Endothelial cell of umbilical vein (primary cell): ENCODE measurements around the gene THSD1. TPM values are rescaled to one million over a fixed set of nuclear protein-coding genes. Genes with fewer than 3 reads are reported as not detected.
"Not testable (repeated sequence)": the region's sequence is repeated elsewhere in the genome, so short reads cannot be mapped to it uniquely, and the experiment has no call there.

Experiments used
- BruUV-seq: library from RNA; stranded (reverse); fragments of 400-500 nt; replicated peaks from 2 replicates; lab custom pipeline; 2021; lab: Mats Ljungman, UMichigan
- CTCF ChIA-PET: fragments of 300-600, 350-600 bp; sonication (Branson Sonifier 250); formaldehyde crosslinking; loops from one replicate; lab custom pipeline; 2021; ENCODE audit warnings: antibody characterized with exemption, inconsistent platforms; lab: Charles Lee
- POLR2A ChIA-PET: fragments of 300-600, 350-600 bp; sonication (Branson Sonifier 250); formaldehyde crosslinking; loops from one replicate; lab custom pipeline; 2021; ENCODE audit warnings: antibody characterized with exemption, inconsistent platforms; lab: Charles Lee
- DNase-seq: peaks from one replicate; pipeline ENCODE4 v3.0.0-alpha.2; 2011; ENCODE audit warnings: low read depth, low spot score
- FAIRE-seq: peaks from 2 replicates; lab custom pipeline; 2011; peaks lifted over from hg19 to GRCh38; lab: Jason Lieb, UNC
- H2AFZ ChIP-seq: 2 replicates; pipeline ENCODE4 v1.6.0; 2012; ENCODE audit warnings: low read depth, low read length, control low read depth, inconsistent platforms
- H3K27ac ChIP-seq: 2 replicates; pipeline ENCODE4 v1.5.1; 2011; ENCODE audit warnings: low read depth, mild to moderate bottlenecking, control low read depth, low read length, moderate library complexity; ENCODE audit not compliant: insufficient read depth
- H3K27me3 ChIP-seq, 2 experiments: 2 replicates each; pipeline versions ENCODE4 v1.6.0 to v1.6.1; 2011; ENCODE audit warnings: low read length in 2 of 2, mixed read lengths in 1 of 2; ENCODE audit not compliant: control insufficient read depth in 2 of 2, insufficient read depth in 2 of 2
- H3K36me3 ChIP-seq, 2 experiments: 2 replicates in 1 of 2; 3 replicates in 1 of 2; pipeline ENCODE4 v1.5.1; 2011; ENCODE audit warnings: low read length in 2 of 2, mild to moderate bottlenecking in 1 of 2, moderate library complexity in 1 of 2; ENCODE audit not compliant: control insufficient read depth in 2 of 2, insufficient read depth in 2 of 2; ENCODE audit errors: extremely low read depth in 1 of 2
- H3K4me1 ChIP-seq: 3 replicates; pipeline ENCODE4 v1.5.1; 2011; ENCODE audit warnings: mild to moderate bottlenecking, low read length; ENCODE audit not compliant: control insufficient read depth, insufficient read depth; ENCODE audit errors: extremely low read depth
- H3K4me2 ChIP-seq: 2 replicates; pipeline ENCODE4 v1.6.1; 2011; ENCODE audit warnings: low read length, control low read depth, mixed read lengths; ENCODE audit not compliant: insufficient read depth
- H3K4me3 ChIP-seq, 3 experiments: fragments of 200-600 bp in 1 of 3; sonication (generic), shearing (Covaris generic) in 1 of 3; replicated peaks in 1 of 3; 2 replicates each; pipeline ENCODE4 v1.5.1; 2011 to 2016; ENCODE audit warnings: control low read depth in 3 of 3, low read length in 3 of 3, mild to moderate bottlenecking in 2 of 3, inconsistent platforms in 1 of 3, low read depth in 1 of 3, moderate library complexity in 1 of 3; ENCODE audit not compliant: insufficient read depth in 1 of 3
- H3K79me2 ChIP-seq: 2 replicates; pipeline ENCODE4 v1.6.0; 2012; ENCODE audit warnings: low read length, inconsistent platforms; ENCODE audit not compliant: control insufficient read depth, insufficient read depth
- H3K9ac ChIP-seq: replicated peaks from 2 replicates; pipeline ENCODE3; 2011; ENCODE audit warnings: low read length, control low read depth; ENCODE audit not compliant: insufficient read depth; ENCODE audit errors: extremely low read depth
- H3K9me1 ChIP-seq: replicated peaks from 3 replicates; pipeline ENCODE4 v1.6.0; 2011; ENCODE audit warnings: mild to moderate bottlenecking, low read length; ENCODE audit not compliant: control insufficient read depth, insufficient read depth; ENCODE audit errors: extremely low read depth
- H3K9me3 ChIP-seq: replicated peaks from 2 replicates; pipeline ENCODE4 v1.5.1; 2012; ENCODE audit warnings: low read length, inconsistent platforms; ENCODE audit not compliant: control insufficient read depth, insufficient read depth
- H4K20me1 ChIP-seq: replicated peaks from 2 replicates; pipeline ENCODE3; 2011; ENCODE audit warnings: mild to moderate bottlenecking, low read length; ENCODE audit not compliant: control insufficient read depth, insufficient read depth; ENCODE audit errors: extremely low read depth
- EZH2 ChIP-seq: IDR thresholded peaks from 2 replicates; pipeline ENCODE4 v1.6.1; 2012; ENCODE audit warnings: borderline replicate concordance, low read depth, mild to moderate bottlenecking, moderate library complexity, low read length, inconsistent platforms; ENCODE audit not compliant: severe bottlenecking
- FOS ChIP-seq: IDR thresholded peaks from 2 replicates; pipeline ENCODE4 v1.6.1; 2011; ENCODE audit warnings: mild to moderate bottlenecking, low read length, moderate library complexity, borderline replicate concordance; ENCODE audit not compliant: insufficient read depth
- POLR2A ChIP-seq: IDR thresholded peaks from 2 replicates; pipeline ENCODE4 v1.6.1; 2012; ENCODE audit warnings: low read depth, mild to moderate bottlenecking, control low read depth, low read length
- POLR2AphosphoS5 ChIP-seq: IDR thresholded peaks from 2 replicates; pipeline ENCODE4 v1.6.1; 2012; ENCODE audit warnings: low read depth, mild to moderate bottlenecking, control low read depth, low read length, moderate library complexity; ENCODE audit not compliant: insufficient read depth
- dilution Hi-C: fragments of 300-500 bp; cut with MboI; formaldehyde crosslinking; loops from one replicate; pipeline ENCODE4 v1.15.0; 2019; ENCODE audit warnings: low sequenced_read_pairs; ENCODE audit not compliant: extremely low pct_ligation_motif_present
- intact Hi-C: fragments of 100-400 bp; cut with micrococcal nuclease; formaldehyde crosslinking; loops from one replicate; pipeline ENCODE4 v1.10.0; 2022
- polyA plus RNA-seq, 4 experiments: library from polyadenylated mRNA; depleted of rRNA in 3 of 4; stranded (reverse) in 3 of 4; unstranded in 1 of 4; fragments of >200 nt; gene quantifications; 2 replicates each; pipeline versions ENCODE4 v1.2.1 to v1.2.3, GENCODE V29; 2011 to 2012; ENCODE audit warnings: missing spikeins in 1 of 4
- total RNA-seq: library from RNA; stranded (reverse); gene quantifications from 2 replicates; pipeline ENCODE4 v1.2.3, GENCODE V29; 2021
- TF ChIP-seq, protein P1 (sequence below), 2 donors: IDR thresholded peaks; 1 replicate in 1 of 2; 2 replicates in 1 of 2; pipeline ENCODE4 v1.5.1; 2011; ENCODE audit warnings: low read length in 2 of 2, mild to moderate bottlenecking in 2 of 2, moderate library complexity in 2 of 2, control low read depth in 1 of 2, inconsistent platforms in 1 of 2, low read depth in 1 of 2; ENCODE audit not compliant: insufficient read depth in 1 of 2; ENCODE audit errors: extremely low read depth in 1 of 2

Gene THSD1
- total and polyA plus RNA-seq, 2 donors (not counting 3 experiments of a cell fraction or from before 2014, with no cell fraction given): 25.4 to 27.6 TPM

DNA sequence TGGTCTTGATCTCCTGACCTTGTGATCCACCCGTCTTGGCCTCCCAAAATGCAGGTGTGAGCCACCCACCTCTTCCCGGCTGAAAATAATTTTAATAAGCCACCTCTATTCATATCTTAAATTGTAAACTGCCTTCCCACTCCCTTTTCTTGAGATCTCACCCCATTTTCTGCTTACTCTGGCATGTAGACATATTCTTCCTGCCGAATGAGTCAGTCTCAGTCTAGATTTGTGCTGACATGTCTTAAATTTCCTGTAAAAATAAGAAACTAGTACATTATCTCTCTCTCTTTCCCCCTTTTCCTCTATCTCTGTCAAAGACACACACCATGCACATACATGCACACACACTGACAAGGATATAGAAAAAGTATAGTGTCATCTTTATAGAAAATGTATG lies 60.9 kb downstream of the THSD1 start:
- H3K27ac ChIP-seq: no peak overlapping the region
- CTCF ChIA-PET: interaction anchor here (9.9 kb wide), 1 partner anchor 105 kb away, joined by 210 read pairs; the partner anchor contains the start of gene VPS36

DNA sequence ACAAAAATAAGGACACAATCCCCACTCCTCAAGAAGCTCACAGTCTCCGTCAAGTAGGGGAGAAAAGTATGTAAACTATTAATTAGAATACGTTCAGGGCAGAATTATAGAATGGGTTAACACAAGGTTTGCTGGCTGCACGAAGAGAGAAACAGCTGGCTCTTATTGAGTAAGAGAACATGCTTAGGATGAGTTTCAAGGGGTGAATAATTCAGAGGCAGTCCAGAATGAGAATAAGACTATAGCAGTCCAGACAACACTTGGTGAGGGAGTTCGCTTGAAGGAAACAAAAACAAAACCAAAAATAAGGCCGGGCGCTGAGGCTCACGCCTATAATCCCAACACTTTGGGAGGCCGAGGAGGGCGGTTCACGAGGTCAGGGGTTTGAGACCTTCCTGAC lies 61.9 kb downstream of the THSD1 start:
- DNase-seq (no peak), FAIRE-seq (no peak)
- Histone ChIP-seq H3K4me1 (peaks cover 20% of the 10 kb centered on the region), H3K79me2 (no peaks in the 10 kb centered on the region), H3K9ac (no peak overlapping the region), H4K20me1 (no peaks in the 10 kb centered on the region), H3K27ac (no peak overlapping the region), H3K9me1 (no peaks in the 10 kb centered on the region), H3K27me3 (no peaks in the 10 kb centered on the region), H3K4me3 (no peak overlapping the region), H3K4me2 (no peak overlapping the region), H3K9me3 (no peaks in the 10 kb centered on the region), H2AFZ (no peak overlapping the region), H3K36me3 (no peaks in the 10 kb centered on the region)
- CTCF ChIA-PET: interaction anchor here (0.8 to 9.9 kb wide), 6 partner anchors 15 to 106 kb away, joined by 3 to 210 read pairs (median 4); partner anchors contain the start of gene VPS36
- dilution Hi-C loops (no loop called here), intact Hi-C loops (loop anchor here (2.0 kb wide), 1 partner anchor 61 kb away; no protein-coding TSS in a partner anchor)
- no peak for TF ChIP-seq EZH2
- no TSS peak for BruUV-seq
- POLR2A ChIA-PET: no interaction called here

More for the DNA sequence above, 60.9 kb downstream of the THSD1 start:
- H3K4me2 ChIP-seq: peak overlapping the region; percentile 69
- H3K9me1 ChIP-seq: no peaks in the 10 kb centered on the region
- FAIRE-seq: peak; percentile 92
- intact Hi-C loops (loop anchor here (2.0 kb wide), 1 partner anchor 60 kb away; no protein-coding TSS in a partner anchor), dilution Hi-C loops (no loop called here)
- no peaks in the 10 kb centered on the region for H3K27me3 ChIP-seq
- no peak overlapping the region for H3K4me3 ChIP-seq
- H3K9me3 ChIP-seq: no peaks in the 10 kb centered on the region
- no TSS peak for BruUV-seq
- H3K79me2 ChIP-seq: no peaks in the 10 kb centered on the region
- peaks cover 21% of the 10 kb centered on the region for H3K4me1 ChIP-seq
- no peaks in the 10 kb centered on the region for H4K20me1 ChIP-seq
- DNase-seq: peak; percentile 77
- TF ChIP-seq POLR2A (no peak), POLR2AphosphoS5 (no peak), FOS (peak; percentile 70)
- TF ChIP-seq, protein P1, sequence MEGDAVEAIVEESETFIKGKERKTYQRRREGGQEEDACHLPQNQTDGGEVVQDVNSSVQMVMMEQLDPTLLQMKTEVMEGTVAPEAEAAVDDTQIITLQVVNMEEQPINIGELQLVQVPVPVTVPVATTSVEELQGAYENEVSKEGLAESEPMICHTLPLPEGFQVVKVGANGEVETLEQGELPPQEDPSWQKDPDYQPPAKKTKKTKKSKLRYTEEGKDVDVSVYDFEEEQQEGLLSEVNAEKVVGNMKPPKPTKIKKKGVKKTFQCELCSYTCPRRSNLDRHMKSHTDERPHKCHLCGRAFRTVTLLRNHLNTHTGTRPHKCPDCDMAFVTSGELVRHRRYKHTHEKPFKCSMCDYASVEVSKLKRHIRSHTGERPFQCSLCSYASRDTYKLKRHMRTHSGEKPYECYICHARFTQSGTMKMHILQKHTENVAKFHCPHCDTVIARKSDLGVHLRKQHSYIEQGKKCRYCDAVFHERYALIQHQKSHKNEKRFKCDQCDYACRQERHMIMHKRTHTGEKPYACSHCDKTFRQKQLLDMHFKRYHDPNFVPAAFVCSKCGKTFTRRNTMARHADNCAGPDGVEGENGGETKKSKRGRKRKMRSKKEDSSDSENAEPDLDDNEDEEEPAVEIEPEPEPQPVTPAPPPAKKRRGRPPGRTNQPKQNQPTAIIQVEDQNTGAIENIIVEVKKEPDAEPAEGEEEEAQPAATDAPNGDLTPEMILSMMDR (IDR thresholded peaks at IDR 0.05; ENCODE audit: extremely low read depth in 1 of 2, insufficient read depth in 1 of 2, low read depth in 1 of 2, low read length in 2 of 2): no peak
- peak overlapping the region; percentile 81 for H2AFZ ChIP-seq
- H3K9ac ChIP-seq: no peak overlapping the region
- no peaks in the 10 kb centered on the region for H3K36me3 ChIP-seq
- POLR2A ChIA-PET: no interaction called here

DNA sequence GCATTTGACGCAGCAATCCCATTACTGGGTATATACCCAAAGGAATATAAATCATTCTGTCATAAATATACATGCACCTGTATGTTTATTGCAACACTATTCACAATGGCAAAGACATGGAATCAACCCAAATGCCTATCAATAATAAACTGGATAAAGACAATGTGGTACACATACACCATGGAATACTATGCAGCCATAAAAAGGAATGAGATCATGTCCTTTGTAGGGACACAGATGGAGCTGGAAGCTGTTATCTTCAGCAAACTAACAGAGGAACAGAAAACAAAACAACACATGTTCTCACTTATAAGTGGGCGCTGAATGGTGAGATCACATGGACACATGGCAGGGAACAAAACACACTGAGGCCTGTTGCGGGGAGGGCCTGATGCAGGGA lies 63.8 kb downstream of the THSD1 start:
- H3K4me1 ChIP-seq, H3K36me3 ChIP-seq, H3K27me3 ChIP-seq, H3K9me3 ChIP-seq, intact Hi-C loops, H4K20me1 ChIP-seq, dilution Hi-C loops, H2AFZ ChIP-seq, H3K4me2 ChIP-seq, H3K79me2 ChIP-seq, POLR2A ChIA-PET, DNase-seq, H3K27ac ChIP-seq, H3K4me3 ChIP-seq, H3K9ac ChIP-seq, H3K9me1 ChIP-seq, FAIRE-seq, BruUV-seq: not testable (repeated sequence)
- CTCF ChIA-PET: interaction anchor here (9.9 kb wide), 1 partner anchor 107 kb away, joined by 210 read pairs; the partner anchor contains the start of gene VPS36
